OCI-LY1 (cell line): Measurements from ENCODE around the gene PIK3C2B.

Source experiments
- H2AFZ ChIP-seq: fragments of 200-600 bp; sonication (generic), shearing (Covaris generic); 2 replicates; pipeline ENCODE4 v1.6.0; 2014; ENCODE audit warnings: antibody characterized with exemption, mild to moderate bottlenecking, low read length
- H3F3A ChIP-seq: fragments of 200-600 bp; sonication (generic), shearing (Covaris generic); 2 replicates; pipeline ENCODE4 v1.6.0; 2014; ENCODE audit warnings: mild to moderate bottlenecking, antibody characterized with exemption, low read length, moderate library complexity; ENCODE audit not compliant: insufficient read depth
- H3K27ac ChIP-seq: fragments of 200-600 bp; sonication (generic); 2 replicates; pipeline ENCODE4 v1.5.1; 2014; ENCODE audit warnings: low read length, mixed run types, mild to moderate bottlenecking, low read depth; ENCODE audit not compliant: poor library complexity, severe bottlenecking
- H3K27me3 ChIP-seq: fragments of 200-600 bp; sonication (generic); 2 replicates; pipeline ENCODE4 v1.6.0; 2014; ENCODE audit warnings: antibody characterized with exemption, mild to moderate bottlenecking, low read length, moderate library complexity; ENCODE audit not compliant: insufficient read depth
- H3K36me3 ChIP-seq: fragments of 200-600 bp; sonication (generic); 2 replicates; pipeline ENCODE4 v1.6.1; 2014; ENCODE audit warnings: mild to moderate bottlenecking, antibody characterized with exemption, low read length, moderate library complexity, mixed read lengths; ENCODE audit not compliant: insufficient read depth
- H3K4me1 ChIP-seq: fragments of 200-600 bp; sonication (generic); 2 replicates; pipeline ENCODE4 v1.5.1; 2014; ENCODE audit warnings: mild to moderate bottlenecking, low read length, moderate library complexity; ENCODE audit not compliant: insufficient read depth, severe bottlenecking
- H3K4me2 ChIP-seq: fragments of 200-600 bp; sonication (generic), shearing (Covaris generic); 2 replicates; pipeline ENCODE4 v1.6.1; 2014; ENCODE audit warnings: low read length
- H3K4me3 ChIP-seq: fragments of 200-600 bp; sonication (generic); 2 replicates; pipeline ENCODE4 v1.5.1; 2014; ENCODE audit warnings: low read length, low read depth, mild to moderate bottlenecking, mixed read lengths; ENCODE audit not compliant: poor library complexity, severe bottlenecking
- H3K79me2 ChIP-seq: fragments of 200-600 bp; shearing (Covaris generic); 2 replicates; pipeline ENCODE4 v1.6.1; 2016; ENCODE audit warnings: mixed run types, low read length, mixed read lengths; ENCODE audit not compliant: insufficient read depth
- H3K9ac ChIP-seq: fragments of 200-600 bp; sonication (generic), shearing (Covaris generic); 2 replicates; pipeline ENCODE4 v1.6.1; 2014; ENCODE audit warnings: mild to moderate bottlenecking, low read length, mixed read lengths
- H3K9me2 ChIP-seq: fragments of 200-600 bp; sonication (generic), shearing (Covaris generic); 2 replicates; pipeline ENCODE4 v1.6.1; 2014; ENCODE audit warnings: low read depth, mild to moderate bottlenecking, low read length, mixed read lengths
- H3K9me3 ChIP-seq: fragments of 200-600 bp; shearing (Covaris generic); 2 replicates; pipeline ENCODE4 v1.6.1; 2014; ENCODE audit warnings: low read length, mixed read lengths
- H4K20me1 ChIP-seq: fragments of 200-600 bp; sonication (generic), shearing (Covaris generic); 2 replicates; pipeline ENCODE4 v1.6.0; 2016; ENCODE audit warnings: mild to moderate bottlenecking, low read length; ENCODE audit not compliant: insufficient read depth
- CTCF ChIP-seq: fragments of 200-600 bp; sonication (generic), shearing (Covaris generic); IDR thresholded peaks from 2 replicates; pipeline ENCODE4 v1.5.1; 2017; ENCODE audit warnings: mild to moderate bottlenecking, antibody characterized with exemption, low read length, moderate library complexity, mixed read lengths
- EZH2 ChIP-seq: fragments of 200-600 bp; sonication (generic), shearing (Covaris generic); IDR thresholded peaks from 2 replicates; pipeline ENCODE4 v1.8.0; 2017; ENCODE audit warnings: borderline replicate concordance, mixed run types, mild to moderate bottlenecking, antibody characterized with exemption, low read length, moderate library complexity, mixed read lengths

The PIK3C2B gene, protein sequence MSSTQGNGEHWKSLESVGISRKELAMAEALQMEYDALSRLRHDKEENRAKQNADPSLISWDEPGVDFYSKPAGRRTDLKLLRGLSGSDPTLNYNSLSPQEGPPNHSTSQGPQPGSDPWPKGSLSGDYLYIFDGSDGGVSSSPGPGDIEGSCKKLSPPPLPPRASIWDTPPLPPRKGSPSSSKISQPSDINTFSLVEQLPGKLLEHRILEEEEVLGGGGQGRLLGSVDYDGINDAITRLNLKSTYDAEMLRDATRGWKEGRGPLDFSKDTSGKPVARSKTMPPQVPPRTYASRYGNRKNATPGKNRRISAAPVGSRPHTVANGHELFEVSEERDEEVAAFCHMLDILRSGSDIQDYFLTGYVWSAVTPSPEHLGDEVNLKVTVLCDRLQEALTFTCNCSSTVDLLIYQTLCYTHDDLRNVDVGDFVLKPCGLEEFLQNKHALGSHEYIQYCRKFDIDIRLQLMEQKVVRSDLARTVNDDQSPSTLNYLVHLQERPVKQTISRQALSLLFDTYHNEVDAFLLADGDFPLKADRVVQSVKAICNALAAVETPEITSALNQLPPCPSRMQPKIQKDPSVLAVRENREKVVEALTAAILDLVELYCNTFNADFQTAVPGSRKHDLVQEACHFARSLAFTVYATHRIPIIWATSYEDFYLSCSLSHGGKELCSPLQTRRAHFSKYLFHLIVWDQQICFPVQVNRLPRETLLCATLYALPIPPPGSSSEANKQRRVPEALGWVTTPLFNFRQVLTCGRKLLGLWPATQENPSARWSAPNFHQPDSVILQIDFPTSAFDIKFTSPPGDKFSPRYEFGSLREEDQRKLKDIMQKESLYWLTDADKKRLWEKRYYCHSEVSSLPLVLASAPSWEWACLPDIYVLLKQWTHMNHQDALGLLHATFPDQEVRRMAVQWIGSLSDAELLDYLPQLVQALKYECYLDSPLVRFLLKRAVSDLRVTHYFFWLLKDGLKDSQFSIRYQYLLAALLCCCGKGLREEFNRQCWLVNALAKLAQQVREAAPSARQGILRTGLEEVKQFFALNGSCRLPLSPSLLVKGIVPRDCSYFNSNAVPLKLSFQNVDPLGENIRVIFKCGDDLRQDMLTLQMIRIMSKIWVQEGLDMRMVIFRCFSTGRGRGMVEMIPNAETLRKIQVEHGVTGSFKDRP (N-terminal part only)

DNA sequence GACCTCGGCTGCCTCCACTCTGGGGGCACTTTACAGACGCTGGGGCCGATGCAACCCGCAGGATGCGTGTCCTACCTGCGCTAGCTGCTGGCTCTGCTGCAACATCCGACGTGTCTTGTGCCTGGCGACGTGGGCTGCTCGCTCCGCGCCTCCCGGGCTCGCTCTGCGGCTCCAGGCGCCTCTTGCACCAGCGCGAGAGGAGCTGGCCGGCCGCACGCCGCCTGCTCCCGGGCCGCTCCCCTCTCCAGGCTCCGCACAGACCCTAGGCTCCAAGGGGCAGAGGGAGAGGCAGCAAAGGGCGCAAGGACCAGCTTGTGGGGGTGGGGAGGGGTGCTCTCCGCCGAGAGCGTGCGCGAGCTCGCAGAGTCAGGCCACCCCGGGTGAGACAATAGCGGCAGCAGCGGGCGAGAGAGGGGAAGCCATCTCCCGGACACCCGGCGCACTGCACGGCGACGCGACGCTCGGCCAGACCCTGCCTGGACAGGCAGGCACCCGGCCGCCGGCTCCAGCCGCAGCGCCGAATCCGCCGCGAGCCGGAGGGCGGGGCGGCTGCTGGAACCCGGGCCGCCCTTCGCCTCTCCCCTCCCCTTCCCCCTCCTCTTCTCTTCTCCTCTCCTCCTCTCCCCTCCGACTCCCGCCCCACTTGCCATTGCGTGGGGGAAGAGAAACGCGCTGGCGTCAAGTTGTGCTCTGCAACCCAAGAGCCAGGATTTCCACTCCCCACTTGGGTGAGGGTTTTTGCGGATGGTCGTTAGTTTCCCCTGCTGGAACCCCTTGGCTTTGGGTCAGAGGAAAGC lies at the start of gene PIK3C2B:
PIK3C2B (minus strand) TSS at position 525 of the 797 bp plus-strand sequence. CDS start 25,003 bp downstream, outside the sequence.
- peaks cover 8% of the 10 kb centered on the region for H3F3A ChIP-seq
- H3K9ac ChIP-seq = peak within 1 kb of the TSS; percentile 93
- H3K79me2 ChIP-seq = peaks cover 39% of the 10 kb centered on the region
- H3K4me3 ChIP-seq = peak within 1 kb of the TSS; percentile 93
- H4K20me1 ChIP-seq = no peaks in the 10 kb centered on the region
- TF ChIP-seq EZH2 (no peak), CTCF (no peak; the same call in 1 of the 2 replicates)
- H3K27ac ChIP-seq = peak within 1 kb of the TSS; percentile 99
- H3K4me1 ChIP-seq = peaks cover 76% of the 10 kb centered on the region
- H3K27me3 ChIP-seq = no peaks in the 10 kb centered on the region
- peak within 1 kb of the TSS; percentile 92 for H3K4me2 ChIP-seq
- no peaks in the 10 kb centered on the region for H3K9me3 ChIP-seq
- no peaks in the 10 kb centered on the region for H3K9me2 ChIP-seq
- H3K36me3 ChIP-seq = peaks cover 20% of the 10 kb centered on the region; the same call in 1 of the 2 replicates
- no peak within 1 kb of the TSS for H2AFZ ChIP-seq

GRCh38 chr1:204544321-204544720 lies 49.7 kb upstream of the PIK3C2B start:
- Histone ChIP-seq H3K4me3 (no peak overlapping the region), H3K4me1 (no peaks in the 10 kb centered on the region), H4K20me1 (no peaks in the 10 kb centered on the region), H2AFZ (no peak overlapping the region), H3K36me3 (peaks cover 99% of the 10 kb centered on the region), H3K4me2 (no peak overlapping the region), H3K27me3 (no peaks in the 10 kb centered on the region), H3K27ac (no peak overlapping the region), H3F3A (no peaks in the 10 kb centered on the region), H3K9ac (no peak overlapping the region), H3K9me3 (no peaks in the 10 kb centered on the region), H3K79me2 (no peaks in the 10 kb centered on the region), H3K9me2 (no peaks in the 10 kb centered on the region)
- TF ChIP-seq CTCF (no peak), EZH2 (no peak)

- Histone ChIP-seq H3K9me3 (no peaks in the 10 kb centered on the region), H3K9me2 (no peaks in the 10 kb centered on the region), H3K4me3 (no peak overlapping the region), H3K27ac (no peak overlapping the region), H3K9ac (no peak overlapping the region), H3K36me3 (peaks cover 99% of the 10 kb centered on the region), H4K20me1 (no peaks in the 10 kb centered on the region), H3K4me2 (no peak overlapping the region), H2AFZ (no peak overlapping the region), H3K79me2 (no peaks in the 10 kb centered on the region; the same call in 1 of the 2 replicates), H3F3A (no peaks in the 10 kb centered on the region), H3K27me3 (no peaks in the 10 kb centered on the region), H3K4me1 (no peaks in the 10 kb centered on the region)
- TF ChIP-seq EZH2 (no peak), CTCF (no peak)
Observed at GRCh38 chr1:204541626-204542025, 47.0 kb upstream of the PIK3C2B start.
